GM18520 (cell line): ENCODE results near the gene ZBTB17.
"Not testable (repeated sequence)": the region's sequence is repeated elsewhere in the genome, so short reads cannot be mapped to it uniquely, and the experiment has no call there.

Experiments used
- ATAC-seq: cut with Tn5 transposase; IDR thresholded peaks from one replicate; pipeline ENCODE4 v1.9.1; 2021; ENCODE audit not compliant: unreplicated experiment

ZBTB17 gene

GRCh38 chr1:15908597-15908996 lies 67.3 kb downstream of the ZBTB17 start:
- ATAC-seq: no peak

- no peak for ATAC-seq
Measured at GRCh38 chr1:15902882-15903281, 73.0 kb downstream of the ZBTB17 start.

- no peak for ATAC-seq
Measured at GRCh38 chr1:15900662-15901279, 75.1 kb downstream of the ZBTB17 start.

- ATAC-seq: no peak
Measured at GRCh38 chr1:15899266-15899665, 76.6 kb downstream of the ZBTB17 start.

- not testable (repeated sequence) for ATAC-seq
Measured at GRCh38 chr1:15896841-15897610, 78.9 kb downstream of the ZBTB17 start.

GRCh38 chr1:15895233-15895632 lies 80.7 kb downstream of the ZBTB17 start:
- no peak for ATAC-seq

- not testable (repeated sequence) for ATAC-seq
Measured at GRCh38 chr1:15892857-15893599, 82.9 kb downstream of the ZBTB17 start.
